Keratinocyte (primary cell): ENCODE measurements around the gene INTU. TPM values are rescaled to one million over a fixed set of nuclear protein-coding genes. Genes with fewer than 3 reads are reported as not detected.
"Not testable (repeated sequence)": the region's sequence is repeated elsewhere in the genome, so short reads cannot be mapped to it uniquely, and the experiment has no call there.

Source experiments
- DNase-seq: peaks from one replicate; pipeline ENCODE4 v3.0.0-alpha.2; 2011; ENCODE audit warnings: low read depth, missing footprints, low spot score
- FAIRE-seq: peaks from 2 replicates; lab custom pipeline; 2011; peaks lifted over from hg19 to GRCh38; lab: Jason Lieb, UNC
- H2AFZ ChIP-seq: 2 replicates; pipeline ENCODE4 v1.6.0; 2012; ENCODE audit warnings: low read length, control low read depth, inconsistent platforms; ENCODE audit not compliant: control insufficient read depth
- H3K27ac ChIP-seq: 2 replicates; pipeline ENCODE4 v1.5.1; 2011; ENCODE audit warnings: low read length; ENCODE audit not compliant: control insufficient read depth, insufficient read depth
- H3K27me3 ChIP-seq: 3 replicates; pipeline ENCODE4 v1.6.0; 2011; ENCODE audit warnings: low read length; ENCODE audit not compliant: control insufficient read depth, insufficient read depth; ENCODE audit errors: extremely low read depth
- H3K36me3 ChIP-seq, 2 experiments: 2 replicates in 1 of 2; 3 replicates in 1 of 2; pipeline ENCODE4 v1.5.1; 2011; ENCODE audit warnings: low read length in 2 of 2, mild to moderate bottlenecking in 1 of 2; ENCODE audit not compliant: control insufficient read depth in 2 of 2, insufficient read depth in 2 of 2; ENCODE audit errors: extremely low read depth in 1 of 2
- H3K4me1 ChIP-seq: 3 replicates; pipeline ENCODE4 v1.5.1; 2011; ENCODE audit warnings: low read length; ENCODE audit not compliant: control insufficient read depth, insufficient read depth; ENCODE audit errors: extremely low read depth
- H3K4me2 ChIP-seq: 3 replicates; pipeline ENCODE4 v1.6.0; 2011; ENCODE audit warnings: low read depth, low read length; ENCODE audit not compliant: control insufficient read depth, insufficient read depth; ENCODE audit errors: extremely low read depth
- H3K4me3 ChIP-seq, 3 experiments: fragments of 200-600 bp in 1 of 3; sonication (generic) in 1 of 3; 2 replicates in 2 of 3; 3 replicates in 1 of 3; pipeline ENCODE4 v1.5.1; 2011 to 2016; ENCODE audit warnings: low read length in 3 of 3, mild to moderate bottlenecking in 3 of 3, control low read depth in 2 of 3, inconsistent platforms in 1 of 3, low read depth in 1 of 3, mixed read lengths in 1 of 3, mixed run types in 1 of 3, moderate library complexity in 1 of 3; ENCODE audit not compliant: control insufficient read depth in 2 of 3, insufficient read depth in 2 of 3; ENCODE audit errors: extremely low read depth in 1 of 3
- H3K79me2 ChIP-seq: 2 replicates; pipeline ENCODE4 v1.6.0; 2012; ENCODE audit warnings: low read length; ENCODE audit not compliant: control insufficient read depth, insufficient read depth
- H3K9ac ChIP-seq: 3 replicates; pipeline ENCODE4 v1.6.0; 2011; ENCODE audit warnings: low read length; ENCODE audit not compliant: control insufficient read depth, insufficient read depth; ENCODE audit errors: extremely low read depth
- H3K9me1 ChIP-seq: 3 replicates; pipeline ENCODE4 v1.6.0; 2011; ENCODE audit warnings: low read length; ENCODE audit not compliant: control insufficient read depth, insufficient read depth; ENCODE audit errors: extremely low read depth
- H3K9me3 ChIP-seq: 2 replicates; pipeline ENCODE4 v1.5.1; 2012; ENCODE audit warnings: low read depth, low read length; ENCODE audit not compliant: control insufficient read depth
- H4K20me1 ChIP-seq: 3 replicates; pipeline ENCODE4 v1.6.0; 2011; ENCODE audit warnings: low read length; ENCODE audit not compliant: control insufficient read depth, insufficient read depth; ENCODE audit errors: extremely low read depth
- CTCF ChIP-seq, 3 experiments: IDR thresholded peaks in 1 of 3; conservative IDR thresholded peaks in 1 of 3; optimal IDR thresholded peaks in 1 of 3; 2 replicates in 2 of 3; 3 replicates in 1 of 3; pipeline versions ENCODE3 to v1.5.1; 2011; ENCODE audit warnings: low read length in 3 of 3, mild to moderate bottlenecking in 3 of 3, moderate library complexity in 2 of 3, control low read depth in 1 of 3, inconsistent platforms in 1 of 3; ENCODE audit not compliant: insufficient read depth in 2 of 3; ENCODE audit errors: extremely low read depth in 1 of 3
- EZH2 ChIP-seq: IDR thresholded peaks from one replicate; pipeline ENCODE4 v1.6.1; 2012; ENCODE audit warnings: inconsistent platforms, mild to moderate bottlenecking, low read length, moderate library complexity
- dilution Hi-C: fragments of 300-500 bp; cut with MboI; formaldehyde crosslinking; loops from one replicate; pipeline ENCODE4 v1.7.0; 2020; ENCODE audit warnings: low sequenced_read_pairs; ENCODE audit not compliant: extremely low pct_ligation_motif_present
- polyA minus RNA-seq, 3 experiments: library from RNA; depleted of rRNA, polyadenylated mRNA; stranded (reverse); fragments of >200 nt; gene quantifications; 1 replicate in 1 of 3; 2 replicates in 1 of 3; 3 replicates in 1 of 3; pipeline ENCODE4 v1.2.3, GENCODE V29; 2011
- polyA plus RNA-seq, 5 experiments: library from polyadenylated mRNA; depleted of rRNA in 3 of 5; stranded (reverse) in 3 of 5; stranded (forward) in 1 of 5; unstranded in 1 of 5; fragments of >200 nt; gene quantifications; 1 replicate in 1 of 5; 2 replicates in 3 of 5; 3 replicates in 1 of 5; pipeline versions ENCODE4 v1.2.1 to v1.2.3, GENCODE V29; 2011 to 2012; ENCODE audit warnings: missing spikeins in 2 of 5, low read depth in 1 of 5, low replicate concordance in 1 of 5

INTU gene
- polyA plus RNA-seq (1.8 to 7.0 TPM (median 5.0 TPM) in 3 replicates), polyA minus RNA-seq (1.2 to 10.3 TPM (median 7.0 TPM) in 3 replicates)
- polyA plus RNA-seq (2011; ENCODE audit: low read depth): 12.5 TPM
- polyA plus RNA-seq (2011; cell fraction: cytosol; rRNA removed): 0.83 and 1.9 TPM in 2 replicates
- 20.6 and 21.9 TPM in 2 replicates for polyA plus RNA-seq (2011; cell fraction: nucleus; rRNA removed)
- 1.6 and 2.8 TPM in 2 replicates for polyA plus RNA-seq (2012; ENCODE audit: low replicate concordance)
- polyA minus RNA-seq (2011; cell fraction: cytosol; rRNA and poly(A)+ RNA removed): 4.4 TPM
- polyA minus RNA-seq (2011; cell fraction: nucleus; rRNA and poly(A)+ RNA removed): 8.2 and 17.9 TPM in 2 replicates

GRCh38 chr4:127632420-127633403 lies at the start of gene INTU:
Gene INTU (plus strand): TSS chr4:127632957. CDS start chr4:127633035, 78 bp downstream.
- peak within 1 kb of the TSS; percentile 83 for H3K27ac ChIP-seq
- TF ChIP-seq CTCF (optimal IDR thresholded peaks at IDR 0.05 in 1 of 3, IDR thresholded peaks at IDR 0.05 in 1 of 3, conservative IDR thresholded peaks at IDR 0.05 in 1 of 3; ENCODE audit: extremely low read depth in 1 of 3, insufficient read depth in 2 of 3, low read length in 3 of 3) (no peak), EZH2 (no peak)
- H3K4me1 ChIP-seq: peaks cover 17% of the 10 kb centered on the region
- FAIRE-seq (peak; percentile 99), DNase-seq (peak; percentile 65)
- H3K27me3 ChIP-seq: no peaks in the 10 kb centered on the region
- H3K79me2 ChIP-seq: no peaks in the 10 kb centered on the region
- H3K4me2 ChIP-seq: peak within 1 kb of the TSS; percentile 96
- no peaks in the 10 kb centered on the region for H4K20me1 ChIP-seq
- no peaks in the 10 kb centered on the region for H3K9me1 ChIP-seq
- peak within 1 kb of the TSS; percentile 100 for H2AFZ ChIP-seq
- no peaks in the 10 kb centered on the region for H3K9me3 ChIP-seq
- dilution Hi-C loops: no loop called here
- H3K9ac ChIP-seq: peak within 1 kb of the TSS; percentile 84
- H3K4me3 ChIP-seq: peak within 1 kb of the TSS; percentile 73 to 93 (median 87)
- H3K36me3 ChIP-seq: no peaks in the 10 kb centered on the region

- H3K79me2 ChIP-seq, H3K9ac ChIP-seq, H4K20me1 ChIP-seq, dilution Hi-C loops, H3K36me3 ChIP-seq, H3K9me1 ChIP-seq, FAIRE-seq, H2AFZ ChIP-seq, DNase-seq, H3K27me3 ChIP-seq, H3K9me3 ChIP-seq, H3K4me3 ChIP-seq, H3K4me1 ChIP-seq, H3K27ac ChIP-seq, H3K4me2 ChIP-seq: not testable (repeated sequence)
Measured at GRCh38 chr4:127586496-127586895, 46.3 kb upstream of the INTU start.
